C4-2B (cell line): ENCODE data around the gene EEF1G.
A peak's percentile ranks its signal among the peaks of the same experiment; 100 is the strongest.
"Not testable (repeated sequence)": the region's sequence is repeated elsewhere in the genome, so short reads cannot be mapped to it uniquely, and the experiment has no call there.

ENCODE experiments used
- H3K27ac ChIP-seq: fragments of 450-650 bp; 2 replicates; pipeline ENCODE4 v1.5.1; 2017
- ZFX ChIP-seq: fragments of 450-650 bp; IDR thresholded peaks from 2 replicates; pipeline ENCODE4 v1.6.1; 2017
- TF ChIP-seq, protein P1 (sequence below): fragments of 450-650 bp; conservative IDR thresholded peaks from 2 replicates; pipeline ENCODE4 v1.5.1; 2017; ENCODE audit warnings: mild to moderate bottlenecking

Gene EEF1G, protein sequence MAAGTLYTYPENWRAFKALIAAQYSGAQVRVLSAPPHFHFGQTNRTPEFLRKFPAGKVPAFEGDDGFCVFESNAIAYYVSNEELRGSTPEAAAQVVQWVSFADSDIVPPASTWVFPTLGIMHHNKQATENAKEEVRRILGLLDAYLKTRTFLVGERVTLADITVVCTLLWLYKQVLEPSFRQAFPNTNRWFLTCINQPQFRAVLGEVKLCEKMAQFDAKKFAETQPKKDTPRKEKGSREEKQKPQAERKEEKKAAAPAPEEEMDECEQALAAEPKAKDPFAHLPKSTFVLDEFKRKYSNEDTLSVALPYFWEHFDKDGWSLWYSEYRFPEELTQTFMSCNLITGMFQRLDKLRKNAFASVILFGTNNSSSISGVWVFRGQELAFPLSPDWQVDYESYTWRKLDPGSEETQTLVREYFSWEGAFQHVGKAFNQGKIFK

DNA sequence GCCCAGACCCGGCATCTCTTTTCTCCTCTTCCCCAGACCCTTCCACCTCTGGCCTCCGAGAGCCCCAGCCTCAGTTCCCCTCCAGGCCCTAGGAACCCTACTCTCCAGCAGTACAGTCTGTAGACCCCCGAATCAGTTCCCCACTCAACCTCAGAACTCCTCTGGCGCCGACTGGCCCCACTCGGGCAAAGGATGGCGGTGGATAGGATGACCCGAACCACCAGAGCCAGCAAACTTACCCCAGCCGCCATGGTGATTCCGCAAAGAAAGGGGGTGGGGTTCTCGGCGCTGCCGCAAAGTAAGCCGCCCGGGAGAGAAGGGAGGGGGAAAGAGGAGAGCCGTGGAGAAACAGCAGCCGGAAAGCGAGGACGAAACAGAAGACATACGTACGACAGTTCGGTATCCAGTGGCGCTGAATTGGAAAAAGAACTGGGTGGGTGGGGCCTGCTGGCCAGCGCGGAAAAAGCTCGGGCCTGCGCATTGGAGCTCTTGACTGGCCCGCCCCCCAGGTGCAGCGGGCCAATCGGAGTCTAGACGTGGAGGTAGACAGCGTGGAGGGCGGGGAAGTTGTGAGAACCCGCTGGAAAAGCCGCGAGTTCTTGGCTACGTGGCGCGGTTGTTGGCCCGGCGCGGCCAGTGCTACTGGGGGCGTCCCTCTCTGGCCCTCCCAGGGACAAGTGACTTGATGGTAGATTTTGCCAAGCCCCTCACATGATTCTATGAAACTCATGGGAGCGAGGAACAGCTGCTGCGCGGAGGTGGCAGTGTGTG, at the start of gene EEF1G:
Gene EEF1G (minus strand): TSS at position 300 of the 771 bp plus-strand sequence. CDS start 49 bp downstream, at position 251.
- TF ChIP-seq, protein P1, sequence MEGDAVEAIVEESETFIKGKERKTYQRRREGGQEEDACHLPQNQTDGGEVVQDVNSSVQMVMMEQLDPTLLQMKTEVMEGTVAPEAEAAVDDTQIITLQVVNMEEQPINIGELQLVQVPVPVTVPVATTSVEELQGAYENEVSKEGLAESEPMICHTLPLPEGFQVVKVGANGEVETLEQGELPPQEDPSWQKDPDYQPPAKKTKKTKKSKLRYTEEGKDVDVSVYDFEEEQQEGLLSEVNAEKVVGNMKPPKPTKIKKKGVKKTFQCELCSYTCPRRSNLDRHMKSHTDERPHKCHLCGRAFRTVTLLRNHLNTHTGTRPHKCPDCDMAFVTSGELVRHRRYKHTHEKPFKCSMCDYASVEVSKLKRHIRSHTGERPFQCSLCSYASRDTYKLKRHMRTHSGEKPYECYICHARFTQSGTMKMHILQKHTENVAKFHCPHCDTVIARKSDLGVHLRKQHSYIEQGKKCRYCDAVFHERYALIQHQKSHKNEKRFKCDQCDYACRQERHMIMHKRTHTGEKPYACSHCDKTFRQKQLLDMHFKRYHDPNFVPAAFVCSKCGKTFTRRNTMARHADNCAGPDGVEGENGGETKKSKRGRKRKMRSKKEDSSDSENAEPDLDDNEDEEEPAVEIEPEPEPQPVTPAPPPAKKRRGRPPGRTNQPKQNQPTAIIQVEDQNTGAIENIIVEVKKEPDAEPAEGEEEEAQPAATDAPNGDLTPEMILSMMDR, result no peak
- TF ChIP-seq ZFX, result no peak
- peak within 1 kb of the TSS; percentile 90 for H3K27ac ChIP-seq

DNA sequence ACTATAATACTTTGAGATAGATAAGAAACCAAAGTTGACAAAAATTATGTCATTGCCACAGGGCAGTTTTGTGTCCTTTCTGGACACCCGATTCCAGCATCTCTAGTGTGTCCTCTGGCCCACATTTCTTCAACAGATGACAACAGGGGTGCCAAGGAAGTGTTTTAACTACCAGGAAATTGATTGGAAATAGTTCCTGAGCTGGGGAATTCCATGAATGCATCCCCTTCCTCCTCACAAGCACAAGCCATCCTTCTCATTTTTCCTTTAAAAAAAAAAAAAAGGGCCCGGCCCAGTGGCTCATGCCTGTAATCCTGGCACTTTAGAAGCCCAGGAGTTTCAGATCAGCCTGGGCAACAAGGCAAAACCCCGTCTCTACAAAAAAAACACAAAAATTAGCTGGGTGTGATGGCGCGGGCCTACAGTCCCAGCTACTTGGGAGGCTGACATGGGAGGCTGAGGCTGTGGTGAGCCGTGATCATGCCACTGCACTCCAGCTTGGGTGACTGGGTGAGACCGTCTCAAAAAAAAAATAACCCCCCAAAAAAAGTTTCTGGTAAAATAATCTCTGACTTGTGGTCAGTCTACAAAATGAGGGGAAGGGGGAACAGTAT, 48.9 kb upstream of the EEF1G start:
- H3K27ac ChIP-seq, result peak overlapping the region; percentile 96

DNA sequence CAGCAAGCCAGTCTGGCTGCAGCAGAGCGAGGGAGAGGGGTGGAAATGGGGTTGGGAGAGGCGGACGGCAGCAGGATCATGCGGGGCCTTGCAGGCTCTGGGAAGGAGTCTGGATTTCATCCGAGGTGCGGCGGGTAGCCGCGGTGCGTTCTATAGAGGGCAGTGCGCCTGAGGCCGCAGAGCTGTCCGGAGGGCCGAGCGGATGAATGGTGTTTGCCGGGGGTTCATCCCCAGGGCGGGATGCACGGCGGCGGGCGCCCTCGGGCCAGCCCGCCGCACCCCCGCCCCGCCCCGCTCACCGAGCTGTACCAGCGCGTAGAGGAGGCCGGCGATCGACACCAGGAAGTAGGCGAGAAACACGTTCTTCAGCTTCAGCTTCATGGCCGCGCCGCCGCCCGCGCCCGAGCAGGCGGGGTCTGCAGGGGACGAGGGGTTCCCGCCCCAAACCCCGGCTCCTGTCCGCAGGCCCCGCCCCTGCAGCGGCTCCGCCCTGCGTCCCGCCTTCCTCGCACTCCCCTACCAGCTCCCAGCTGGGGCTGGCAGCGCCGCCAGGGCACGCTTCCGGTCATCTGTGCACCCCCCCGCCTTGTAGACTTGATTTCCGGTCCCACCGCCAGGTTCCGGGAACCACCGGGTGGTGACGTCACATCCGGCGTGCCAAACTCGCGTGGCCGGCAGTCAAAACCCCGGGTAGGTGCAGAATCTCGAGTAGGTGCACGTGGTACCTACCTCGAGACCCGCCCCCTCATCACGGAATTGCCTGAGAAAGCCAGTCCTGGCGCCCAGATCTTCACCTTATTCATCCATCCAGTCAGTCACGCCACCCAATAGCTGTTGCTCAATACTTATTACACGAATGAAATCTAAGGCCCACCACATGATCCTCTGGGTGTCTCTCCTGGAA, 48.1 kb upstream of the EEF1G start, which contains the start of gene B3GAT3:
Gene B3GAT3 (minus strand): TSS at position 420 of the 904 bp plus-strand sequence. CDS start 39 bp downstream, at position 381.
- TF ChIP-seq ZFX, result peak; percentile 82
- TF ChIP-seq, protein P1, result no peak
- H3K27ac ChIP-seq, result peak within 1 kb of the TSS; percentile 96

More for the DNA sequence above, 48.9 kb upstream of the EEF1G start:
- no peak for TF ChIP-seq ZFX
- TF ChIP-seq, protein P1, result no peak

DNA sequence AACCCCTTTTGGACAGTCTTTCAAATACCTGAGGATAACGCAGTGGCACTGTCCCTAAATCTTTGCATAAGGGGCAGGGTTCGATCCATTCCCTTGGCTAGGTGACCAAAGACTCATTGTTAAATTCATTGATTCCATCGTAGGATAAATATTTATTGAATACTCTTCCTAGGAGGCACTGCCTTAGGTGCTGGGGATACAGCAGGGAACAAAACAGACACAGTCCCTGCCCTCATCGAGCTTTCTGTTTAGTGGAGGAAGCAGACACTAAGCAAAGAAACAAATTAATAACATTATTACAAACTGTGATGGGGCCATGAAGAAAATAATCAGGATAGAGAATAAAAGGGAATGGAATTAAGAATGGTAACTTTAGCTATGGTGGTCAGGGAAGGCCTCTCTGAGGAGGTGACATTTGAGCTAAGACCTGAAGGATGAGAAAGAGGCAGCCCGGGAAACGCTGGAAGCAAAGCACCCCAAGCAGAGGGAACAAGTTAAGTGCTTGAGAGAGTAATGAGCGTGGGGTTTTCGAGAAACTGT, 47.4 kb upstream of the EEF1G start:
- no peak for TF ChIP-seq ZFX
- TF ChIP-seq, protein P1, result no peak
- peak overlapping the region; percentile 96 for H3K27ac ChIP-seq

DNA sequence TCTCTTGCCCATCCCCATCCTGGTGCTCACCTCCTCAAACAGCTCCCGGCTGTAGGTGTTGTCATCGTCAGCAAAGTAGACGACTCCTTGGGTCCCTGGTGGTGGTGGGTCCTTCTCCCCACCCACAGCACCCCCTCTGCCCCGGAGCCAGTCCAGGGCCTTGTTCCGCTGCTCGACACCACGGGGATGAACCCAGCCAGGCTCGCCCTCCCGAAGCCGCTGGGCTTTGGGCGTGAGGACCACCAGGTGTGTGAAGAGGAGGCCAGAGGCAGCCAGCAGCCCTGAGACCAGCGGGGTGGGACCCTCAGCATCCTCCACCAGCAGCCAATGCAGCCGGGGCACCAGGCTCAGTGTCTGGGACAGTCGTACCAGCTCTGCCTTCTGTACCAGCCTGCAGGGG, 43.3 kb upstream of the EEF1G start:
- H3K27ac ChIP-seq, result not testable (repeated sequence)

DNA sequence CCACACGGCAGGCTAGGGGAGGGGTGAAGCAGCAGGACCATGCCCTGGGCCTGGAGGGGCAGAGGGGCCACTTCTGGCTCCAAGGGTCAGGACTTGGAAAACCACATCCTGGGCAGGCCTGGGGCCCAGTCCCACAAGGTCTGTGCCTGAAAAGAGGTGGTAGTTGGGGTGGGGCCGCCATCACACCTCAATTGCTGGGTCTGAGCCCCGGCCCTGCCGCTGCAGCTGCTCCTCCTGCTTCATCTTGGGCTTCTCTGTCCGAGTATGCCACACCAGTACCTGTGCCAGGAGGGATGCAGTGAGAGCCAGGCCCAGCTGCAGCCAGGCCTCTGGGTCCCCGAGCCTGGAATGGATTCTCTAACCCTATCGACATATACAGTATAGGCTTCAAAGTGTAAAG, 41.8 kb upstream of the EEF1G start:
- TF ChIP-seq, protein P1, result no peak
- no peak for TF ChIP-seq ZFX
- no peak overlapping the region; the same call in 1 of the 2 replicates for H3K27ac ChIP-seq

DNA sequence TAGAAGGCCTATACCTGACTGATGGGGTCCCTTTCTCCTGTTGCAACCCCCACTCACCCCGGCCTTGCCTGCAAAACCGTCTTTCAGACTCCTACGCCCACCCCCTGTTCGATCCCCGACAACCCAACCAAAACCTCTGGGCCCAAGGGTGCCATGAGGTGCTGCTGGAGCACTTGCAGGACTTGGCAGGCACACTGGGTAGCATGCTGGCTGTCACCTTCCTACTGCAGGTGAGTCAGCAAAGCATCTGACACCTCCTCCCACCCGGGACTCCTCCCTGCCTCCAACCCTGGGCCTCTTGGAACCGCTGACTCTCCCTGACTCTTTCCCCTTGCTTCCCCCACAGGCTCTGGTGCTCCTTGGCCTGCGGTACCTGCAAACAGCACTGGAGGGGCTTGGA, 40.6 kb upstream of the EEF1G start:
- no peak for TF ChIP-seq ZFX
- TF ChIP-seq, protein P1, result no peak
- peak overlapping the region; percentile 80 for H3K27ac ChIP-seq
